ENCODE data around the gene SLC25A53.
"Not testable (repeated sequence)": the region's sequence is repeated elsewhere in the genome, so short reads cannot be mapped to it uniquely, and the experiment has no call there.

The SLC25A53 gene

DNA sequence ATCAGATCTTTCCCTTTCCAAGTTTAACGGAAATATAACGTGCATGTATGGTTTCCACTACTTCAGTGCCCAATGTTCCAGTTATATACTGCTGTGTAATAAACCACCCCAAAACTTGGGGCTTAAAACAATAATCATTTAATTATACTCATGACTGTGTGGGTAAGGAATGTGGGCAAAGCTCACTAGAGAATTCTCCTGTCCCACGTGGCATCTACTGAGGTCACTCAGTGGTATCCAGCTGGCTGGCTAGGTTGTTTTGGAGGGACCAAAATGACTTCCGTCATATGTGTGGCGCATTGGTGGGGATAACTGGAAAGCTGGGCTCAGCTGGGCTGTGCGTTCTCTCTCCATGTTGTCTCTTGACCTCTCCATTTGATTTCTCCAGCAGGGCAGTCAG is 26.0 kb downstream of the SLC25A53 start:
- DNase-seq, result no peak

DNA sequence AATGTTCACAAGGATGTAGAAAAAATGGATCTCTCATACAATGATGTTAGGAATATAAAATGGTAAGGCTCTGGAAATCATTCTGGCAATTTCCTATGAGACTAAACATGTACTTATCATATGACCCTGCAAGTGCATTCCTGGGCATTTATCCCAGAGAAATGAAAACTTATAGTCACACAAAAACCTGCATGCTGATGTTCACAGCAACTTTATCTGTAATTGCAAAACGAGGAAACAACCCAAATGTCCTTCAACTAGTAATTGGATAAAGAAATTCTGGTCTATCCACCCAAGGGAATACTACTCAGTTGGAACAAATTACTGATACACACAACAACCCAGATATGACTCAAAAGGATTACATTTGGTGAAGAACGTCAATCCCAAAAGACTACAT is 30.0 kb downstream of the SLC25A53 start:
- DNase-seq, result no peak

GRCh38 chrX:104122829-104123228 is 34.0 kb downstream of the SLC25A53 start:
- DNase-seq, result peak in 2 of 4 experiments; percentile 9 to 23

DNA sequence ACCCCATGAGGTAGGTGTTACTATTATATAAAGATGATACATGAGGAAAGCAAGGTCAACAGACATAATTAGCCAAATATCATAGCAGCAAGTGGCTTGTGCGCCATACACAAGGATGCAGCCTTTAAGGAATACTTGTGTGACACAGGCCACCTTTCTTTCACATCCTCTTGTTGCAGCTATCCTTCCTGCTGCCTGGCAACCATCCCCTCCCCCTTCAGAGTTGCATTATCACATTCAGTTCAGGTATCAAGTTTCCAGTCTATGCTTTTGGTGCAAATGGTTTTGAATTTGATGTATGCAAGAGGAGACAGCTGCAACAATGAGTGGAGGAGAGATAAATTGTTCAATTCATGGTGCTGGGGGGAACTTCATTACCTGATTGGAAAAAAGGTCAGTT is 38.0 kb downstream of the SLC25A53 start:
- no peak for DNase-seq

DNA sequence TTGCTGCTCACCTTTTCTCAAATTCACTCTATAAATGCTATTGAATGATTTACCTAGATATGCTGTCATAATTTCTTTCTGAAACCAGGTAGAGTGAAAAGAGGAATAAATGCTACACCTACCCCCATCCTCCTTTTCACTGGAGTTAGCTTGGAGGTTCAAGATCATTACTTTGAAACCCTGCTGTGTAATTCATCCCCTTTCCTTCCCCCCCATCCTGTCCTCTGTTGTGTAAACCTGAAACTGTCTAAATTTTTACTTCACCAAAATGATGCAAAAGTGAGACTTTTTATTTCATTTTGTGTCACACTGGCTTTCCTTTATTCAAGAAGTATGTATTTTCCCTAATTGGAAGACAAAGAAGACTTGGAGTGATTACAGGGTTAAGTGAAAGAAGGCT is 39.0 kb downstream of the SLC25A53 start:
- no peak for DNase-seq

- DNase-seq, result peak; percentile 21 to 59 (median 41)
These were observed 43.4 kb downstream of the SLC25A53 start for GRCh38 chrX:104113222-104113965.

- DNase-seq, result peak; percentile 5 to 56 (median 25)
These were observed 44.4 kb downstream of the SLC25A53 start, which contains the start of gene ZCCHC18 for GRCh38 chrX:104112326-104112951. Gene ZCCHC18 (plus strand): TSS chrX:104112523. CDS start chrX:104114112, 1,589 bp downstream.

- not testable (repeated sequence) for DNase-seq
These were observed 46.1 kb downstream of the SLC25A53 start for GRCh38 chrX:104110491-104111240.

DNA sequence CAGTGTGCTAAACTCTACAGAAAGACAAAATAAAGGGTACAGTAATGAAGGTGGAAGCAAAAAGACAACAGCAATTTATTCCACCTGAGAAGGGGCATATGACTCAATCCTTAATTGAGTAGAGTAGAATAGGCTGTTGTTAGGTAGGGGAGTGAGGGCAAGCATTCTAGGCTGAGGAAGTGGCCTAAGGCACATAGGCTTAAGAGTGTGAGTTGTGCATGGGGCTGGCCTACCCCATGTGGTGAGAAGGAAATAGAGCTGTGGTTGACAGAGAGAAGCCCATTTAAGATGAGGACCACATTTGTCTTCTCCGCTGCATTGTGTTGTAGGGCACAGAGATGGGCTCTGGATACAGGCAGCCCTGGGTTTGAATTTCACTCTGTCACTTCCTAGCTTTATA is 47.9 kb downstream of the SLC25A53 start:
- no peak for DNase-seq

DNA sequence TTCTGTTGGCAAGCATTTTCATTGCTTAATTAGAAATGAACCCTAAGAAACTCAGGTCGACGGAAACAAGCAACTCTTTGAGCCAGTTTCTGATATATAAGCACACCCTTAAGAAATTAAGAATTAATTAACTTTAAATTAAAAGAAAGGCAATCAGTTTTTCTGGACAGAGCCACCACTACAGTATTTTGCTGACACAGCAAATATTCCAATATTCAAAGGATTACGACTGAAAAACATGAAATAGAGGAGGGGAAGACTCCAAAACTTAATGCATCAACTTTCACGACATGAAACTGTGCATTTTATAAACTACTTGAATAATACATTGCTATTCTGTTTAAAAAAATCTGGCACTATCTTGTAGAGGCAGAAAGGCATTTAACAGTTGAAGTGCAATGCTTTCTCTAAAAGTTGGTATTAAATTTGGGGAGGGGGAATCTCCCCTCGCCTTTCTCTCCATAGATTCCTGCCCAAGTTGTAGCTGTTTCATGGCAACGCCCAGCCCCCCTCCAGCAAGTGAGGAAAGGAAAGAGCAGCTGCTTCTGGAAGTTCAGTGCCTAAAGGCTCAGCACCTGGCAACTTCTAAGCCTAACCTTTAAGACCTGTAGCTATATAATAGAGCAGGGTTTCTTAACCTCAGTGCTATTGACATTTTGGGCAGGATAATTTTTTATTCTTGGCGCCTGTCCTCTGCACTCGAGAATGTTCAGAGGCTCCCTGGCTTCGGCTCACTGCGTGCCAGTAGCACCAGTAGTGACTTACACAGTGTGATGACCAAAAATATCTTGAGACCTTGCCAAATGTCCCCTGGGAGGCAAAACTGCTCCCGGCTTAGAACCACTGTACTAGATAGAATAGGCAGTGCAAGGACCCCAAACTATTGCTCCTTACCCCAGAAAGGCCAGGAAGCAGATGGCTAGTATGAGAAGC is 51.2 kb downstream of the SLC25A53 start:
- DNase-seq, result no peak

- no peak for DNase-seq
These were observed 52.1 kb downstream of the SLC25A53 start for GRCh38 chrX:104104676-104105075.

DNA sequence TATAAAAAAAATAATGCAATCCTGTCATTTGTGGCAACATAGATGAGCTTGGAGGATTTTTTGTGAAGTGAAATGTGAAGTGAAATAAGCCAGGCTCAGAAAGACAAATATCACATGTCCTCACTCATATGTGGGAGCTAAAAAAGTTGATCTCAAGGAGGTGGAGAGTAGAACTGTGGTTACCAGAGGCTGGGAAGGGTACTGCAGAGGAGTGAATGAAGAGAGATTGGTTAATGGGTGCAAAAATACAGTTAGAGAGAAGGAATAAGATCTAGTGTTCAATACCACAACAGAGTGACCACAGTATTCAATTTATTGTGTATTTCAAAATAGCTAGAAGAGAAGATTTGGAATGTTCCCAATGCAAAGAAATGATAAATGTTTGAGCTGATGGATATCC is 57.9 kb downstream of the SLC25A53 start:
- no peak for DNase-seq

DNA sequence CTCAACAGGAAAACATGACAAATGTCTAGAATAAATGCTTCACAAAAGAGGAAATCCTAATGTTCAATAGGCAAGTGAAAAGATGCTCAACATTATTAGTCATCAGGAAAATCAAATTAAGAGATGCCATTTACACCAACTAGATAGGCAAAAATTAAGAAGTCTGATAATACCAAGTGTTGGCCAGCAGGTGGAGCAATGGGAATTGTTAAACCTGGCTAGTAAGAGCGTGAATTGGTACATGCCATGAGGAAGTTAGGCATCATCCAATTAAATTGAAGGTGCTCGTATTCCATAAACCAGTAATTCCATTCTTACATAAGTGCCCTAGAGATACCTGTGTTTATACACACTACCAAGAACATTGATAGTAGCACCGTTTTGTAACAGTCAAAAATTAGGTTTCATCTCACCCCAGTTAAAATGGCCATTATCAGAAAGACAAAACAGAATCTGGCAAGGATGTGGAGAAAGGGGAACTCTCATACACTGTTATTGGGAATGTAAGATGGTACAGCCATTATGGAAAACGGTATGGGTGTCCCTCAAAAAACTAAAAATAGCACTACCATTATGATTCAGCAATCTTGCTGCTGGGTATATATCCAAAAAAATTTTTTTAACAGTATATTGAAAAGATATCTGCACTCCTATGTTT is 58.5 kb downstream of the SLC25A53 start:
- DNase-seq, result peak; percentile 51 to 70 (median 64)

- no peak for DNase-seq
These were observed 70.9 kb downstream of the SLC25A53 start for GRCh38 chrX:104085919-104086318.

- DNase-seq, result no peak
These were observed 71.3 kb downstream of the SLC25A53 start for GRCh38 chrX:104085477-104085876.

- no peak for DNase-seq
These were observed 72.1 kb downstream of the SLC25A53 start for GRCh38 chrX:104084534-104085277.

- DNase-seq, result no peak
These were observed 72.7 kb downstream of the SLC25A53 start for GRCh38 chrX:104084063-104084462.

- DNase-seq, result not testable (repeated sequence)
These were observed 79.0 kb downstream of the SLC25A53 start for GRCh38 chrX:104077854-104078253.

- not testable (repeated sequence) for DNase-seq
These were observed 80.9 kb downstream of the SLC25A53 start, which contains the start of gene TMSB15C for GRCh38 chrX:104075778-104076445. Gene TMSB15C (minus strand): TSS chrX:104076236.

DNA sequence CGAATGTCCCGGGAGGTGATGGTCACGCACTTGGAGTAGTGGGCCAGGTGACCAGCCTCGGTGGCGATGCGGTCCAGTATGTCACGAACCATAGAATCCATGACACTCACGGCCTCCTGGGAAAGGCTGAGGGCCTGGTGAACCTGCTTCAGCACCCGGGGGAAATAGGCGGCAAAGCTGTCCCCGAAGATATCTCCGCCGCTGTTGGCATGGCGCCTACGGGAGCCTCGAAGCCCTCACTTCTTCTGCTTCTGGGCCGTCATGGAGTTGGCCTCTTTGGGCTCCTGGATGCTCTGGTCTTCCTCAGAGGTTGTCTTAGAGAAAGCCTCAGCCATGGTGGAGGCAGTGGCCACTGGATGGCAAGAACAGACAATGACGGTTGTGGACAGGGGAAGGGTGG is 94.2 kb downstream of the SLC25A53 start:
- not testable (repeated sequence) for DNase-seq
